DND-41 (cell line): ENCODE data around the gene EPHX1.

ENCODE experiments used
- EZH2 ChIP-seq: IDR thresholded peaks from 3 replicates; pipeline ENCODE4 v1.6.1; 2012; ENCODE audit warnings: borderline replicate concordance, low read depth, mild to moderate bottlenecking, moderate library complexity, low read length, inconsistent platforms; ENCODE audit not compliant: severe bottlenecking
- TF ChIP-seq, protein P1 (sequence below): IDR thresholded peaks from 2 replicates; pipeline ENCODE4 v1.5.1; 2012; ENCODE audit warnings: borderline replicate concordance, low read length, moderate library complexity, mild to moderate bottlenecking; ENCODE audit not compliant: poor library complexity, severe bottlenecking; ENCODE audit errors: extremely low read depth

DNA sequence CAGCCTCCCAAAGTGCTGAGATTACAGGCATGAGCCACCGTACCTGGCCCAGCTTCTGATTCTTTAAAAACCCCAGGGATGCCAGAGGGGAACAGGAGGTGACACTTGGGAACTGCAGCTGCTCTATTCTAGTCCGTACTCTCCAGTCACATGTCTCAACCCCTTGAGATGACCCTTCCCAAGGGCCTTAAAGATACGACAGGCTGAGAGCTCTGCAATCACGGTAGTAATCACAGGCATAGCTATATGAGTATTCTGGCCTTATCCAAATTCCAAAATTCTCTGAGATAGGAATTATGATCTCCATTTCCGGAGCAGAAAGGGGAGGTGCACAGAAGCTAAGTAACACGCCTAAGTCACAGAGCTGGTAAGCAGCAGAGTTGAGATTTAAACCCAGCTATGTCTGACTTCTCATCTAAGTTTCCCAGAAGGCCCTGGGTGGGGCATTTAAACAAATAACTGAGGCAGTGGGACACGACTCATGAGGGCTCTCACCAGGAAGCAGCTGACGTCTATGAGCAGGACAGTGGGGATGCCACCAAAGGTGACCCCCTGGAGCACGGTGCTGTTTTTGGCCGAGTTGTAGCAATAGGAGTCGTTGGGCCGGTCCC lies 67.1 kb downstream of the EPHX1 start:
- TF ChIP-seq, protein P1, sequence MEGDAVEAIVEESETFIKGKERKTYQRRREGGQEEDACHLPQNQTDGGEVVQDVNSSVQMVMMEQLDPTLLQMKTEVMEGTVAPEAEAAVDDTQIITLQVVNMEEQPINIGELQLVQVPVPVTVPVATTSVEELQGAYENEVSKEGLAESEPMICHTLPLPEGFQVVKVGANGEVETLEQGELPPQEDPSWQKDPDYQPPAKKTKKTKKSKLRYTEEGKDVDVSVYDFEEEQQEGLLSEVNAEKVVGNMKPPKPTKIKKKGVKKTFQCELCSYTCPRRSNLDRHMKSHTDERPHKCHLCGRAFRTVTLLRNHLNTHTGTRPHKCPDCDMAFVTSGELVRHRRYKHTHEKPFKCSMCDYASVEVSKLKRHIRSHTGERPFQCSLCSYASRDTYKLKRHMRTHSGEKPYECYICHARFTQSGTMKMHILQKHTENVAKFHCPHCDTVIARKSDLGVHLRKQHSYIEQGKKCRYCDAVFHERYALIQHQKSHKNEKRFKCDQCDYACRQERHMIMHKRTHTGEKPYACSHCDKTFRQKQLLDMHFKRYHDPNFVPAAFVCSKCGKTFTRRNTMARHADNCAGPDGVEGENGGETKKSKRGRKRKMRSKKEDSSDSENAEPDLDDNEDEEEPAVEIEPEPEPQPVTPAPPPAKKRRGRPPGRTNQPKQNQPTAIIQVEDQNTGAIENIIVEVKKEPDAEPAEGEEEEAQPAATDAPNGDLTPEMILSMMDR, result no peak
- TF ChIP-seq EZH2, result no peak
